Prostate gland (tissue), 1 donor: Measurements from ENCODE around the gene CLRN3.

Source experiments
- POLR2A ChIP-seq: fragments of 450-650 bp; IDR thresholded peaks from one replicate; pipeline ENCODE4 v1.6.1; 2016; ENCODE audit warnings: antibody characterized with exemption, mild to moderate bottlenecking
- POLR2AphosphoS5 ChIP-seq: sonication (generic); formaldehyde crosslinking; IDR thresholded peaks from one replicate; pipeline ENCODE4 v1.6.1; 2017; ENCODE audit warnings: antibody characterized with exemption

GRCh38 chr10:127840884-127841283 is 51.9 kb downstream of the CLRN3 start:
- TF ChIP-seq POLR2AphosphoS5, result no peak
- no peak for TF ChIP-seq POLR2A
